Loucy (cell line): Measurements from ENCODE around the gene PTPRS.

Experiments
- H2AFZ ChIP-seq: fragments of 200-600 bp; sonication (generic); 2 replicates; pipeline ENCODE4 v1.6.0; 2016; ENCODE audit warnings: antibody characterized with exemption, mild to moderate bottlenecking, low read length, moderate library complexity
- H3F3A ChIP-seq: fragments of 200-600 bp; 2 replicates; pipeline ENCODE4 v1.6.0; 2016; ENCODE audit warnings: antibody characterized with exemption, low read depth, mild to moderate bottlenecking
- H3K27me3 ChIP-seq: fragments of 200-600 bp; sonication (generic); 2 replicates; pipeline ENCODE4 v1.6.1; 2014; ENCODE audit warnings: low read length, mild to moderate bottlenecking; ENCODE audit not compliant: insufficient read depth, poor library complexity, severe bottlenecking
- H3K36me3 ChIP-seq: fragments of 200-600 bp; sonication (generic); 2 replicates; pipeline ENCODE4 v1.6.1; 2016; ENCODE audit warnings: low read length; ENCODE audit not compliant: insufficient read depth
- H3K4me1 ChIP-seq: fragments of 200-600 bp; sonication (generic); 2 replicates; pipeline ENCODE4 v1.5.1; 2014; ENCODE audit warnings: low read length, mild to moderate bottlenecking; ENCODE audit not compliant: insufficient read depth, poor library complexity, severe bottlenecking
- H3K4me2 ChIP-seq: fragments of 200-600 bp; sonication (generic); 2 replicates; pipeline ENCODE4 v1.6.0; 2014; ENCODE audit warnings: antibody characterized with exemption, low read length, low read depth, mild to moderate bottlenecking; ENCODE audit not compliant: poor library complexity, severe bottlenecking
- H3K4me3 ChIP-seq: fragments of 200-600 bp; sonication (generic); 2 replicates; pipeline ENCODE4 v1.5.1; 2014; ENCODE audit warnings: low read length, mild to moderate bottlenecking, mixed read lengths; ENCODE audit not compliant: poor library complexity, severe bottlenecking
- H3K79me2 ChIP-seq: fragments of 200-600 bp; sonication (generic); 2 replicates; pipeline ENCODE4 v1.6.1; 2014; ENCODE audit warnings: low read length; ENCODE audit not compliant: insufficient read depth
- H3K9ac ChIP-seq: fragments of 200-600 bp; sonication (generic); 2 replicates; pipeline ENCODE4 v1.6.0; 2014; ENCODE audit warnings: mild to moderate bottlenecking, low read depth, low read length, moderate library complexity; ENCODE audit not compliant: poor library complexity, severe bottlenecking
- H3K9me2 ChIP-seq: fragments of 200-600 bp; sonication (generic); replicated peaks from 2 replicates; pipeline ENCODE4 v1.6.1; 2016; ENCODE audit warnings: low read depth, low read length, mixed read lengths
- H3K9me3 ChIP-seq: fragments of 200-600 bp; sonication (generic); 2 replicates; pipeline ENCODE4 v1.6.1; 2014; ENCODE audit warnings: mild to moderate bottlenecking, antibody characterized with exemption, low read length, low read depth; ENCODE audit not compliant: insufficient read depth
- H4K20me1 ChIP-seq: fragments of 200-600 bp; sonication (generic); 2 replicates; pipeline ENCODE4 v1.6.0; 2014; ENCODE audit warnings: antibody characterized with exemption, low read length, mild to moderate bottlenecking; ENCODE audit not compliant: insufficient read depth, poor library complexity, severe bottlenecking
- CTCF ChIP-seq: fragments of 200-600 bp; sonication (generic); conservative IDR thresholded peaks from 2 replicates; pipeline ENCODE4 v1.5.1; 2014; ENCODE audit warnings: mild to moderate bottlenecking, antibody characterized with exemption, low read length
- EZH2phosphoT487 ChIP-seq: fragments of 200-600 bp; IDR thresholded peaks from 2 replicates; pipeline ENCODE4 v1.6.1; 2018; ENCODE audit warnings: antibody characterized with exemption, mild to moderate bottlenecking, moderate library complexity, borderline replicate concordance

Gene PTPRS

GRCh38 chr19:5303208-5303607 lies 37.4 kb downstream of the PTPRS start:
- Histone ChIP-seq H3K36me3 (no peaks in the 10 kb centered on the region), H3K4me1 (no peaks in the 10 kb centered on the region), H3K4me3 (no peak overlapping the region), H3K9me2 (no peaks in the 10 kb centered on the region), H3K9ac (no peak overlapping the region), H3K79me2 (no peaks in the 10 kb centered on the region), H3K9me3 (no peaks in the 10 kb centered on the region), H4K20me1 (no peaks in the 10 kb centered on the region), H3F3A (no peaks in the 10 kb centered on the region), H3K27me3 (no peaks in the 10 kb centered on the region), H3K4me2 (no peak overlapping the region), H2AFZ (no peak overlapping the region)
- TF ChIP-seq EZH2phosphoT487 (no peak), CTCF (no peak)

GRCh38 chr19:5302396-5302795 lies 38.2 kb downstream of the PTPRS start:
- Histone ChIP-seq H3K9me2 (no peaks in the 10 kb centered on the region), H2AFZ (no peak overlapping the region), H3K4me3 (no peak overlapping the region), H3K4me2 (no peak overlapping the region), H3F3A (no peaks in the 10 kb centered on the region), H3K79me2 (no peaks in the 10 kb centered on the region), H3K36me3 (no peaks in the 10 kb centered on the region), H3K27me3 (no peaks in the 10 kb centered on the region), H4K20me1 (no peaks in the 10 kb centered on the region), H3K4me1 (no peaks in the 10 kb centered on the region), H3K9me3 (no peaks in the 10 kb centered on the region), H3K9ac (no peak overlapping the region)
- TF ChIP-seq EZH2phosphoT487: no peak
- no peak for TF ChIP-seq CTCF

- H3K36me3 ChIP-seq: no peaks in the 10 kb centered on the region
- H3K4me3 ChIP-seq: no peak overlapping the region
- H3K79me2 ChIP-seq: no peaks in the 10 kb centered on the region
- no peaks in the 10 kb centered on the region for H3K4me1 ChIP-seq
- no peaks in the 10 kb centered on the region for H3F3A ChIP-seq
- no peaks in the 10 kb centered on the region for H3K9me2 ChIP-seq
- H3K9me3 ChIP-seq: no peaks in the 10 kb centered on the region
- no peak overlapping the region for H3K4me2 ChIP-seq
- H4K20me1 ChIP-seq: no peaks in the 10 kb centered on the region
- H3K9ac ChIP-seq: no peak overlapping the region
- H3K27me3 ChIP-seq: no peaks in the 10 kb centered on the region
- H2AFZ ChIP-seq: no peak overlapping the region
- TF ChIP-seq EZH2phosphoT487 (no peak), CTCF (no peak)
These were observed 41.5 kb downstream of the PTPRS start for GRCh38 chr19:5299137-5299536.
